Lung microvascular endothelial cell (primary cell): ENCODE measurements around the gene IRAK2. TPM values are rescaled to one million over a fixed set of nuclear protein-coding genes. Genes with fewer than 3 reads are reported as not detected.
A peak's percentile ranks its signal among the peaks of the same experiment; 100 is the strongest.
"Not testable (repeated sequence)": the region's sequence is repeated elsewhere in the genome, so short reads cannot be mapped to it uniquely, and the experiment has no call there.

ENCODE experiments used
- DNase-seq, 2 donors: peaks; one replicate each; pipeline versions ENCODE4 v3.0.0 to v3.0.0-alpha.2; 2010; ENCODE audit warnings: low read depth in 2 of 2
- total RNA-seq: library from RNA; depleted of rRNA; stranded (reverse); fragments of >200 nt; gene quantifications from 2 replicates; pipeline ENCODE4 v1.2.1, GENCODE V29; 2014

IRAK2 gene
- total RNA-seq, 1 donor from 2014 or later: 27.0 TPM

DNA sequence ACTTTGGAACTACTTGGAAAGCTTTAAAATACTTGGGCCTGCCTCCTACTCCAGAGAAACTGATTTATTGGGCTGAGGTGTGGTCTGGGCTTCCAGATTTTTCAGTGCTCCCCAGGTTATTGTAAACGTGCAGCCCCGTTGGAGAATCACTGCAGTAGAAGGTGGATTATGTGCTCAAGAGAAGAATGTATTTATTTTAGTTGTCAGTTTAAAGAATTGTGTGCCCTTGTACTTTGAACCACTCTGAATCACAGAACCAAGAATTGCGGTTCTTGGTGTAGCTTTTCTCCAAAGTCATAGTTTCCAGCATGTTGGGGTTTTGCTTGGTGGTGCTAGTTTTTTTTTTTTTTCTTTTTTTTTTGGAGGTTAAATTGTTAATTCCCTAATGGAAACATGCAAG lies 85.1 kb downstream of the IRAK2 start:
- no peak for DNase-seq

DNA sequence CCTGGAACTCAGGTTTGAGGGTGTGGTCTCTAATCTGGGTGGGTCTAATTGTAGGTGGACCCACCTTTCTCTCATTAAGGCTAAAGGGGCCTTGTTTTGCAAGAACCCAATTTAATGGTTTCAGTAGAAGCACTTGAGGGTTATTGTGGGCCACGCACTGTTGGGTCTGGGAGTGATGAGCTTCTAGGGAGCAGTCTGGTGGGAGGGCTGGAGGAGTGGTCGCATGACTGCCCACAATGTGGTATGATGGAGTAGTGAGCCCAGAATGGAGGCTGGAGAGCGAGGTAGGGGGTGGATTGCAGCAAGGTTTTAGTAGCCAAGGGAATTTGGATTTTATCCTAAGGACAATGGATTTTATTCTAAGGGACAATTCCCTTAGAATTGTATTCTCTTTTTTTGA lies 86.3 kb downstream of the IRAK2 start:
- no peak for DNase-seq

DNA sequence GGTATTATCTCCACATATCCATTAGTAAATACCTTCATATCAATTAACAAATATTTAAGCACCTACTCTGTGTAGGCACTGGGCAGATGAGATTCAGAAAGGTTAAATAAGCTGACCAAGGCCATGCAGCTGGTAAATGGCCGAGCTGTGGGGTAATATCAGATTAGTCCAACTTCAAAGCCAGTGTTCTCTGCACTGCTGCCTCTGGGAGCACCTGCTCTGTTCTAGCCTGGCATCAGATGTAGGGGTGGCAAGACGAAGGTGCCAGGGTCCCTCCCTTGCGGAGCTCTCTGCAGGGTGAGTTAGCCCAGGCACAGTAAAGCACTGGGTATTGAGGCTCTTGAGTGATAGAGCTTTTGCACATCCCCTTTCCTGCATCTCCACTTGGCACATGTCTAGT lies 89.0 kb downstream of the IRAK2 start:
- no peak for DNase-seq

DNA sequence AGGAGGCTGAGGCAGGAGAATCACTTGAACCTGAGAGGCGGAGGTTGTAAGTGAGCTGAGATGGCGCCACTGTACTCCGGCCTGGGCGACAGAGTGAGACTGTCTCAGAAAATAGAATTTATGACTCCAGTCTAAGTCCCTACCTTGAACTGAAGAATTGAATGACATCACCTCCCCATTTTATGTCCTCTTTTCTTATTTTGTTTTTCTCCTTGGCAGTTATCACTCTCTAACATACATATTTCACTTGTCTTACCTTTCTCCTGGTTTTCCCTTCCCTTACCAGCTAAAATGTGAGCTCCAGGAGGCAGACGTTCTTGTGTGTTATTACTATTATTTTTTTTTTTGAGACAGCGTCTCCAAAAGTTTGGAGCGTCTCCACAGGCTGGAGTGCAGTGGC lies 91.1 kb downstream of the IRAK2 start:
- no peak for DNase-seq

DNA sequence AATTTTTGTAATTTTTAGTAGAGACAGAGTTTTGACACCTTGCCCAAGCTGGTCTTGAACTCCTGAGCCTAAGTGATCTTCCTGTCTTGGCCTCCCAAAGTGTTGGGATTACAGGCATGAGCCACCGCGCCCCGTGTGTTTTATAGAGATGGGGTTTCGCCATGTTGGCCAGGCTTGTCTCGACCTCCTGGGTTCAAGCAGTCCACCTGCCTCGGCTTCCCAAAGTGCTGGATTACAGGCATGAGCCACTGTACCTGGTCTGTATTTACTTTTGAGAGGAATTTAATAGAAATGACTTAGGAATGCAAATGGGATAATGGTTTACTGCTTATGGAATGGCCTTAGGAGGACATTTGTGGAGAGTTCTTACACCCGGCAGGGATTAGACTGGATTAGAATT lies 94.3 kb downstream of the IRAK2 start:
- no peak for DNase-seq

DNA sequence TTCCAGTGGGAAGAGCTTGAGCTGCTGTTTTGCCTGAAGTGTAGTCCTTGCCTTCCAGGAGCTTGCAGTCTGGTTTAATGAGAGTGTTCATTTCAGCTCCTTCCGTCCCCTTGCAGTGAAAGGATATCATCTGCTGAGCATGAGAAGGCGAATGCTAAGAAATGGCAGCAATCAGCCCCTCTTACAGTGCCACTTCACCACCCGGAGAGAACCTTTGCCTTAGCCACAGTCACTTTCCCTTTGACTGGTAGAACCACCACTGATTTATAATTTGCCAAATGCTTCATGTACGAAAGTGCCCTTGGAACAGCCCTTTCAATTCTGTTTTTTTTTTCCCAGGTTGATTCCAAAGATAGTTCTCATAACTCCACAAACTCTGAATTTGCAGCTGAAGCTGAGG lies 95.1 kb downstream of the IRAK2 start:
- no peak for DNase-seq

DNA sequence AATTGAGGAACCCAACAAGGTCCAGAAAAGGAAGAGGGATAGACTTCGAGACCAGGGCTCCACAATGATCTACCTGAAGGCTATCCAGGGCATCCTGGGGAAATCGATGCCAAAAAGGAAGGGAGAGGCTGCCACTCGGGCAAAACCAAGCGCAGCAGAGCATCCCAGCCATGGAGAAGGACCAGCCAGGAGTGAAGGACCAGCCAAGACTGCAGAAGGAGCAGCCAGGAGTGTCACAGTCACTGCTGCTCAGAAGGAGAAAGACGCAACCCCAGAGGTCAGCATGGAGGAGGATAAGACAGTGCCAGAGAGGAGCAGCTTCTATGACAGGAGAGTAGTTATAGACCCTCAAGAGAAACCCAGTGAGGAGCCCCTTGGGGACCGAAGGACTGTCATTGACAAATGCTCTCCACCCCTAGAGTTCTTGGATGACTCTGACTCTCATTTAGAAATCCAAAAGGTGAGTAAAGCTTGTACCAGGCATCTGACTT lies 95.5 kb downstream of the IRAK2 start:
- no peak for DNase-seq

DNA sequence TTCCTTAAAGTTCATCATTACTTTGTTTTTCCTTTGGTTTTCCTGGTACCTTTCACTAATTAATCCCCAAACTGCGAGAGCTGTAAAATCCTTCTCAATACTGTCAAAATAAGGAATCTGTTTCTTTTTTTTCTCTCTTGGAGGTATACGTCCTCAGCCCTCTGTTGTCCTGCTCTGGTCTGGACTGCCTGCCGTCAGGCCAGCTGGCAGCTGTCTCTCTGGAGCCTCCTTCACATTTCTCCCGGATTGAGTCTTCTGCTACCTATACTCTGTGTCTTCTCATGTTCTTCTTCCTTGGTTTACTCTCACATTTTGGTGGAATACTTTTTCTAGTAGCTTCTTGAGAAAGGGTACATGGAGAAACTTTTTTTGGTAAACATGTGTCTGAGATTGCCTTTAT lies 97.3 kb downstream of the IRAK2 start:
- DNase-seq: no peak

DNA sequence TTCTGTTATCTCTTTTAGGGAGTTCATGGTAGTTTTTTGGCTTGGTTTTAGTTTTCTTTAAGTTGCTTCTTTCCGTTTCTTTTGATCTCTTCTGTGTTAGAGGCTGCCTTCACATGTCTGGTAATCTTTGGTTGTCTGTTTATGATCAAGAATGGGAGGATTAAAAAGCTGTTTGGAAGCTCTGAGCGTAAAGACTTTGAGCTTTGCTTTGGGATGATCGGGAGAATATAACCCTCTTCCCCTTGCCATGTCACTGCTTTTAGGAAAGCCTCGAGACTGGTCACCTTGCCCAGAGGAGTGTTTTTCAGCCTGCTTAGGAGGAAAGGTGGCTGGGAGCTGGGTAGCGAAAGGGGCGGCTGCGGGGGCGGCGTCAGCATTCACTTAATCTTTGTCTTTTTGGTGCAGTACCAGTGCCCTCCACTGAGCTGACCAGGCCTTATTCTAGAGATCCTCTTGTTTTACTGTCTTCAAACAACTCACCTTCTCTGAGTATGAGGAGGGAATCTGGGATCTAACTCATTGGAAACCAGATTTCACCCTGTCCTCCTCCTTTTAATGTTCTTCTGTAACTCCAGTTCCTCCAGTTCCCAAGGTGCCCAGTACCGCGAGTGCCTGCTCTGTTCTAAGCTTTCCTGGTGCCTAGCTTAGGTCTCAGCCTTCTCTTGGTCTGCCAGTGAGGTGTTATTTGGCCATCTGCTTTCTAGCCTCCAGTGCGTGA lies 99.1 kb downstream of the IRAK2 start:
- DNase-seq: peak; percentile 46 to 49

DNA sequence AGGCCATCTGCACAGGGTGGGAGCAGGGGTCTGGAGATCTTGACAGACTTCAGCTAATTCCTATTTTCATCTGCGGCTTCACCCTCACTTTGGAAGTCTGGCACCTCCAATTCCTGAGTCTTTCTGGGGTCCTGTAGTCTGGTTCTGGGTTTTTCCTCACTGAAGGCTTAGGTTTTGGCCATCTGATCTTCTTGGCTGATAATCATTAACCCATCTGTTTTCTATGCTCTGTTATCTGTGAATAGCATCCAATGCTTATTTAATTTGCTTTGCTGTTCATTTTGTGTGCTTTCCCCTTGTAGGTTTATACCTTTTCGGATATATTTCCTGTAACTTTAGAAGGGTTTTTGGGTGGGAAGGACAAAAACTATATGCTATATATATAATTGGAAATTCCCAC lies 101.1 kb downstream of the IRAK2 start:
- DNase-seq: no peak

DNA sequence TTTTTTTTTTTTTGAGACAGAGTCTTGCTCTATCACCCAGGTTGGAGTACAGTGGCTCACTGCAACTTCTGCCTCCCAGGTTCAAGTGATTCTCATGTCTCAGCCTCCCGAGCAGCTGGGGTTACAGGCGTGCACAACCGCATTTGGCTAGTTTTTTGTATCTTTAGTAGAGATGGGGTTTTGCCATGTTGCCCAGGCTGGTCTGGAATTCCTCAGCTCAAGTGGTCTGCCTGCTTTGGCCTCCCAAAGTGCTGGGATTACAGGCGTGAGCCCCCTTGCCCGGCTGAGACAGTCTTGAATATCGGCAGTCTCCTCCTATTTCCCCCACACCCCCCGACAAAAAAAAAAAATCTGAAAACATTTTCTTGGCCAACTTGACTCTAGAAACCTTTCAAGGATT lies 102.2 kb downstream of the IRAK2 start:
- DNase-seq: not testable (repeated sequence)

DNA sequence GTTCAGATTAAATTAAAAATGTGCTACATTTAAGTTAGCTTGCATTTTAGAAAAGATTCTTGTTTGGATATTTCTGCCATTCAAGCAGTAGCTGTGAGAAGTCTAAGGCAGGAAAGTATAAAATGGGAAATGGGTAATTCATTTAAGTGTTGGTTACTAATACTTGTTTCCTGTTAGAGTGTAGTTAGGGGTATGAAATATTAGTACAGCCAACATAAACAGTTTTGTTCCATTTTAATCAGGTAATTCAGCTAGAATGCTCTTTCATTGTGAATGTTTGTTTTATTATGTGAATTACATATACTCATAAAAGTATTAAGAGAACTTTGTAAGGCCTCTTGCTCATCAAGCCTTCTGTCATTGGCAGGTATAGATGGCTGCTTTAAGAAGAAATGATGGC lies 103.4 kb downstream of the IRAK2 start:
- DNase-seq: peak; percentile 53 to 69

DNA sequence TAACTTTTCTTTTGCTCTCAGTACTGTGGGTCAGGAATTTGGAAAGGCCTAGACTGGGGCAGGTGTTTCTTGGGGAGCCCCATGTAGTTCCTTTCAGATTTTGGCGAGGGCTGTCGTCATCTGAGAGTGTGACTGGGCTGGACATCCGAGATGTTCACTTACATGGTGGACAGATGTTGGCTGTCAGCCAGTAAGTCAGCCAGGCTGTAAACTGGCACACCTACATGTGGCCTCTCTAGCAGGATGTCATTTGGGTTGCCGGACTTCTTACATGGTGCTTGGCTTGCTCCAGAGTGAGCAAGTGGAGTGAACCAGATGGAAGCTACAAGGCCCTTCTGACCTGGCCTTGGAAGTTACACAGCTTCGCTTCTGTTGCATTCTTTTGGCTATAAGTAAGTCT lies 104.2 kb downstream of the IRAK2 start:
- DNase-seq: no peak

DNA sequence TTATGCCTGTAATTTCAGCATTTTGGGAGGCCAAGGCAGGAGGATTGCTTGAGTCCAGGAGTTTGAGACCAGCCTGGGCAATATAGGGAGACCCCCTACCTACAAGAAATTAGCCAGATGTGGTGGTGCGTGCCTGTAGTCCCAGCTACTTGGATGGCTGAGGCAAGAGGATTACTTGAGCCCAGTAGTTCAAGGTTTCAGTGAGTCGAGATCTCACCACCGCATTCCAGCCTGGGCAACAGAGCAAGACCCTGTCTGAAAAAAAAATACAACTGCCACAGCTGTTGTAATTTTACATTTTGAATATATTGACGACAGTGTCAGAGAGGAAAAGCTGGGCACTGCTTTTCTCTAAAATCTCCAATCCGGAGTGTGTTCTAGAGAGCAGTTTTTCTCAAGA lies 104.7 kb downstream of the IRAK2 start:
- DNase-seq: no peak

DNA sequence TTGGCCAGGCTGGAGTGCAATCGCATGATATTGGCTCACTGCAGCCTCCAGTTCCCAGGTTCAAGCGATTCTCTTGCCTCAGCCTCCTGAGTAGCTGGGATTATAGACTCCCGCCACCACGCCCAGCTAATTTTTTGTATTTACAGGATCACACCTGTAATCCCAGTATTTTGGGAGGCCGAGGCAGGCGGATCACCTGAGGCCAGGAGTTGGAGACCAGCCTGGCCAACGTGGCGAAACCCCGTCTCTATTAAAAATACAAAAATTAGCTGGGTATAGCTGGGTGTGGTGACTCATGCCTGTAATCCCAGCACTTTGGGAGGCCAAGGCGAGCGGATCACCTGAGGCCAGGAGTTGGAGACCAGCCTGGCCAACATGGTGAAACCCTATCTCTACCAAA lies 107.8 kb downstream of the IRAK2 start:
- not testable (repeated sequence) for DNase-seq

DNA sequence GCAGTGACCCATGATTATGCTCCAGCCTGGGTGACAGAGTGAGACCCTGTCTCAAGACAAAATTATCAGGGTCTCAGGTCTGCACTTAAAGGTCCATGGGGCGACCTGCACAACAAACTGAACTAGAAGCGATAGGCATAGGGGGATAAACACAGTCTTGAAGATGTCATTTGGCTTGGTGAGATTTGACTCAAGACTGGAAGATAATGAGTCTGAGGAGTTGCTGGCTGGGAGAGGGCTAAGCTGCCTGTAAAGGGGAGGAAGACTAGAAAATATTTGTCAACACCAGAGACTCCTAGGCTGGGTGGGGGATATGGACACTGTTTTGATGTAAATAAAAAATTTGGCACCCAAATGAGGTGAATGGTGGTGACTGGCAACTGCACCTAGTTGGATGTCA lies 108.3 kb downstream of the IRAK2 start:
- DNase-seq: no peak

DNA sequence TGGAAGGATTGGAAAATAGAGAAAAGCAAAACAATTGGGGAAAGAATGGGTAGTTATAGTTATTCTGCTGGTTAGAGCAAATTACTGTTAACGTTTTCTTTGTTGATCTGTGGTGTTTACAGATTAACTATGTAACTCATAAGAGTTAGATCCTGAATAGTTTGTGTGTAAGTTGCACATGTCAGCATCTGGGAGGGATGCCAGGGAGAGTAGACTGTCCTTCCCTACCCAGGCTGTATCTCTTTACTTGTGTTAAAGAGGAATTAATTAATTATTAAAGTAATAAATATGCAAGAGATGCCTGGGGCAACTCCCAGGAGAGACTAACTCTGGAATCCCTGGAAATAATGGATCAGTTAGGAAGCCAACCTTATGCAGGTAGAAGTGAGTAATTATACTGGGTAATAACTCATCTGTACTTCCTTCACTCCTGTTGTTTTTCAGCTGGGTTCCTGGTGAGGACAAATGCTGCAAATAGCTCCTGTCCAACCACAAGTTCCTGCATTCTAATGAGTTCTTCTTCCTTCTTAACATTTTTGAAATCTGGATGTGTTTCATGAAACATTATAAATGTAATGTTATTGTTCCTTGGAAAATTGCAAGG lies 109.1 kb downstream of the IRAK2 start:
- DNase-seq: peak in 1 of 2 donors; percentile 27

DNA sequence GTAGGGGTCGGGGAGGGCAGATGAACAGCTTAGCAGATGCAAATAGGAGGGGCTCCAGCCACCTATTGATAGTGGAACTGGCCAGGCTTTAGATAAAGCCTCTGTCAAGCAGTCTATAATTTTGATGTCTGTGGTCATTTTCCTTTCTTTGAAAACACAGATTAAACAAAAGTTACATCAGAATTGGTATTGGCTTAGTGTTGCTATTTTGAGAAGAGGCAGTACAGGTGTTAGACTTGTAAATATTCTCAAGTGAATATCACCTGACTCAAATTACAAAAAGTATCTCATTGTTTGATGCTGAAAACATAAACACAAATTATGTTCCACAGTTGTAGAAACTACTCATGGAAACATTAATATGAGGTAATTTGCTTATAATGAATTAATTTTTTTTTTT lies 109.9 kb downstream of the IRAK2 start:
- no peak for DNase-seq

DNA sequence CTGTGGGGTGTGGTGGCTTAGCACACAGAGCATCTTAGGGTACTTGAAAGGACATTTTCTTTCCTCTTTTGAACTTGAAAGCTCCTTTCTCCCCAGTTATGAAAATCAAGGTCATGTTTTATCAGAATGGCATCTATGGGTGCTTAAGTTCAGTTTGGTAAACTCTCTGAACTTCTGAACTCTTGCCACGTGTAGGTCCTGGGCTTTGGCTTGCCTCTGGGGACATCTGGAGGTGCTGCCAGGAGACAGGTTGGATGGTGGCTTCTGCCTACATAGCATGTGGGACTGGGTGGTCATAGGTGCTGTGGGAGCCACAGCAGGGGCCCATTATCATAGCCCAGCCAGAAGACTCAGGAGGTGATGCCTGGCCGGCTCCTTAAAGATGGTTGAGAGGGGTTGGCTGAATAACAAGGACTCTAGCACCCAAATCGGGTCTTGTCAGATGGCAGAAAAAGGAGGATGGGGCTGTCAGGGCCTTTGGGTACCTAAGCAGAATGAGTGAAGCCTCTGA lies 112.5 kb downstream of the IRAK2 start:
- DNase-seq: no peak

DNA sequence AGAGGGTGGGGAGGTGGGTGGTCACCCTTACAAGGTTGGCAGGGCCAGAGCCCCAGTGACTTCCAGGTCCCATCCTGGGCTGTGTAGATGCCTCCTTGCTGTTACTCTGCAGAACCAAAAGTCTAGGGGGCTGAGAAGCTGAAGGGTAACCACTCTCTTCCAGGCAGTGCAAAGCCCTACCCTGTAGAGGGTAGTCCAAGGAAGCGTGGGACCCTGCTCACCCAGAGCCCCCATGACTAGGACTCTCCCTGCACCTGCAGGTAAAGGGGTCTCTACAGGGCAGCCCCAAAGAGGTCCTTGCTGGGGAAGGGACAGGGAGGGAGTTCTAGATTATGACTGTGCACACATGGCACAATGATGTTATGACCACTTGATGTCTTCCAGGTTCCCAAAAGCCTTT lies 113.8 kb downstream of the IRAK2 start:
- DNase-seq: no peak

DNA sequence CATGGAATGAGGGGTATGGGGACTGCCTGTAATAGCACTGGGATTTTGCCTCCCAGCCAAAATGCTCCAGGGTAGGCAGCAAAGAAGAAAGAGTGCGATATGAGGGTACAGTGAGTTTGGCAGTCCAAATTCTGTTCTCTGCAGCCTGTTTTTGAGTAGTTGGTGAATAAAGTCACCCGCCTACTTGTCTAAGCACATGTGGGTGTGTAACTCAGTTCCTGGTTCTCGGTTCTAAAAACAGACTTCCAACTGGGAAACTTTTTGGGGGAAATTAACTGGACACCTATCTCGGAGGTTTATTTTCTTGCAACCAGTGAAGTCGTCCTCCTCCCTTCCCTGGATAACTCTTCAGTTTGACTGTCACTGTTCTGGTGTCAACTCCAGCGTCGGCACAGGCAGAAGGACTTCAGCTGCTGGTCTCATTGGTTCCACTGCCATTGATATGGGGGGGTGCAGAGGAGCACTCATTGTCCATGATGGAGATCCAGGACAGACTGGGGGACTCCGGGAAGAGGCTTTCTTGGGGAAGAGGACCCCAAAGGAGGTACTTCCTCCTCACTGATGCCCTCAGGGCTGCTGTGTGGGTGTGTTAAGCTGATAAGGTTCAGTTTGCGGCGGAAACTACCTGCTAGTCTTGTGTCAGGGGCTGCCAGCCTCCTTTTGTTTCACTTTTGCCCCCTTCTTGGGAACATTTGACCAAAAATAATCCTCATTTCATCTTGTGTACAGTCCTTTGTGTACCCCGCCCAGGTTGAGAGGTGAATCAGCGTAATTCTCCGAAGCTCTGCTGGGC lies 114.9 kb downstream of the IRAK2 start:
- DNase-seq: no peak

DNA sequence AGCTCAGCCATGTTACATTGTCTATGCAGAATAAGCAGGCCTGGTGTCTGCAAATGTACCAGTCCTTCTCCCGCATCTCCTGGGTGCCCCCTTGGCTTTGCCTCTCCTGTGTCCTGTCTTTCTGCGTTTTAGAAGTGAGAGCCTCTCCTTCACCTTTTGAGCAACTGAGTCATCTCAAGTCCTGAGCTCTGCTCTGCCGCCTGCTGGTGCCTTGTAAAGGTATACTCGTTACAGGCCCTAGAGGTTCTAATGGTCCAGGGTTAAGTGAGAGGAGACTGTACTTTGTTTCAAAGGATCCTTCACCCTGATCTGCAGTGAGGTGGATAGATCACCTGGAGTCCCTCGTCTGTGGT lies 115.4 kb downstream of the IRAK2 start:
- DNase-seq: no peak

DNA sequence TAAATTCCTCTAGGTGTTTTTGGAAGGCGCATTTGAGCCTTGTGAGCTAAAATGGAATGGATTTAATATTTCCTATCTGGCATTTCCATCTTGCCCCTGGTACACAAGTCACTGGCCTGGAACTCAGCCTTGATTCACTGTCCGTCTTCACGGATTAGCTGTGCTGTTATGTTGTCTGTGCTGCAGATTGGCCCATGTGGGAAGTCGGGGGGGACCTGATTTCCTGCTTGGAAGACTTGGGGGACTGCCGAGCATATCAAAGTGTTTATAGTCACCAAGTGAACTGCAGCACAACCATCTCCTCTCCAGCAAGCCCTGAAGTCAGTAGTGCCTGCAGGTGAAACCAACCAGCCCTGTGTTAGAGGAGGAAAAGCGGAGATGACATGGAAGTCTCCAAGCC lies 115.9 kb downstream of the IRAK2 start:
- no peak for DNase-seq
